Prostate gland (tissue), 2 donors: ENCODE measurements around the gene STK39. TPM values are rescaled to one million over a fixed set of nuclear protein-coding genes. Genes with fewer than 3 reads are reported as not detected.

Source experiments
- DNase-seq: peaks from one replicate; pipeline ENCODE4 v3.0.0-alpha.2; 2019; ENCODE audit warnings: low spot score
- H3K27ac ChIP-seq, 2 donors: fragments of 200-600 bp; sonication (generic); 2 replicates each; pipeline ENCODE4 v1.5.1; 2017 to 2019
- H3K27me3 ChIP-seq: fragments of 200-600 bp; sonication (generic); replicated peaks from 2 replicates; pipeline ENCODE4 v1.5.1; 2019; ENCODE audit not compliant: insufficient read depth
- H3K36me3 ChIP-seq, 2 donors: fragments of 200-600 bp; sonication (generic); 1 replicate in 1 of 2; 2 replicates in 1 of 2; pipeline versions ENCODE4 v1.5.1 to v1.8.1; 2017 to 2019
- H3K4me1 ChIP-seq: fragments of 200-600 bp; sonication (generic); replicated peaks from 2 replicates; pipeline ENCODE4 v1.5.1; 2019
- H3K4me3 ChIP-seq, 2 donors: fragments of 200-600 bp; sonication (generic); 2 replicates each; pipeline ENCODE4 v1.5.1; 2017 to 2019
- H3K9me3 ChIP-seq: fragments of 200-600 bp; sonication (generic); 2 replicates; pipeline ENCODE4 v1.5.1; 2017
- CTCF ChIP-seq, 4 experiments: fragments of 200-600 bp in 2 of 4; fragments of 450-650 bp in 2 of 4; sonication (generic) in 2 of 4; IDR thresholded peaks; 1 replicate in 3 of 4; 2 replicates in 1 of 4; pipeline ENCODE4 v1.5.1; 2016 to 2019; ENCODE audit warnings: antibody characterized with exemption in 4 of 4, mild to moderate bottlenecking in 2 of 4, moderate library complexity in 2 of 4
- POLR2A ChIP-seq: fragments of 450-650 bp; IDR thresholded peaks from one replicate; pipeline ENCODE4 v1.6.1; 2016; ENCODE audit warnings: antibody characterized with exemption, mild to moderate bottlenecking
- POLR2AphosphoS5 ChIP-seq: sonication (generic); formaldehyde crosslinking; IDR thresholded peaks from one replicate; pipeline ENCODE4 v1.6.1; 2017; ENCODE audit warnings: antibody characterized with exemption
- WGBS: methylation state at CpG from one replicate; pipeline ENCODE4 v1.1.5; 2018; 5-methylcytosine and 5-hydroxymethylcytosine counted together
- intact Hi-C: fragments of 100-400 bp; cut with DNase I; formaldehyde crosslinking; loops from one replicate; pipeline ENCODE4 v1.14.2; 2022
- total RNA-seq, 2 donors: library from RNA; depleted of rRNA; stranded (reverse); fragments of >200 nt; gene quantifications; one replicate each; pipeline ENCODE4 v1.1.0, GENCODE V29; 2016

The STK39 gene
- total RNA-seq, 2 donors from 2014 or later = 32.2 to 54.7 TPM

GRCh38 chr2:168172071-168172470, 75.3 kb downstream of the STK39 start:
- Histone ChIP-seq H3K9me3 (no peaks in the 10 kb centered on the region), H3K4me3 (no peak overlapping the region), H3K4me1 (no peaks in the 10 kb centered on the region), H3K36me3 (no peaks in the 10 kb centered on the region), H3K27me3 (no peaks in the 10 kb centered on the region), H3K27ac (no peak overlapping the region)
- intact Hi-C loops = no loop called here
- no peak for DNase-seq
- no peak for TF ChIP-seq POLR2A
- no peak for TF ChIP-seq CTCF (IDR thresholded peaks at IDR 0.05)
- TF ChIP-seq POLR2AphosphoS5 = no peak
- 99% methylated on average over 4 of the region's 4 CpGs for WGBS

GRCh38 chr2:168171059-168171762, 76.2 kb downstream of the STK39 start:
- no peak for DNase-seq
- Histone ChIP-seq H3K4me1 (no peaks in the 10 kb centered on the region), H3K9me3 (no peaks in the 10 kb centered on the region), H3K27me3 (no peaks in the 10 kb centered on the region), H3K27ac (no peak overlapping the region), H3K36me3 (no peaks in the 10 kb centered on the region), H3K4me3 (no peak overlapping the region)
- WGBS = 91% methylated on average over 7 of the region's 7 CpGs
- no peak for TF ChIP-seq POLR2A
- no peak for TF ChIP-seq CTCF (IDR thresholded peaks at IDR 0.05)
- TF ChIP-seq POLR2AphosphoS5 = no peak
- intact Hi-C loops = no loop called here

GRCh38 chr2:168169097-168169745, 78.2 kb downstream of the STK39 start:
- H3K4me3 ChIP-seq = no peak overlapping the region
- WGBS = 91% methylated on average over 4 of the region's 4 CpGs
- intact Hi-C loops = no loop called here
- H3K4me1 ChIP-seq = no peaks in the 10 kb centered on the region
- no peak overlapping the region for H3K27ac ChIP-seq
- no peaks in the 10 kb centered on the region for H3K27me3 ChIP-seq
- no peaks in the 10 kb centered on the region for H3K36me3 ChIP-seq
- DNase-seq = no peak
- H3K9me3 ChIP-seq = no peaks in the 10 kb centered on the region
- no peak for TF ChIP-seq POLR2AphosphoS5
- no peak for TF ChIP-seq POLR2A
- no peak for TF ChIP-seq CTCF (IDR thresholded peaks at IDR 0.05)

- TF ChIP-seq POLR2AphosphoS5 (no peak), CTCF (IDR thresholded peaks at IDR 0.05) (no peak), POLR2A (no peak)
- no peak for DNase-seq
- Histone ChIP-seq H3K4me3 (no peak overlapping the region), H3K4me1 (no peaks in the 10 kb centered on the region), H3K27me3 (no peaks in the 10 kb centered on the region), H3K27ac (no peak overlapping the region), H3K36me3 (no peaks in the 10 kb centered on the region), H3K9me3 (no peaks in the 10 kb centered on the region)
- WGBS = 81% methylated on average over 4 of the region's 4 CpGs
- intact Hi-C loops = no loop called here
Measured at GRCh38 chr2:168167511-168168263, 79.7 kb downstream of the STK39 start.
